22Rv1 (cell line): ENCODE results near the gene NDUFB11.
A peak's percentile ranks its signal among the peaks of the same experiment; 100 is the strongest.

Experiments used
- H3K27ac ChIP-seq: fragments of 450-650 bp; 2 replicates; pipeline ENCODE4 v1.5.1; 2017
- CTCF ChIP-seq: fragments of 450-650 bp; IDR thresholded peaks from 2 replicates; pipeline ENCODE4 v1.5.1; 2017; ENCODE audit warnings: mild to moderate bottlenecking
- ZFX ChIP-seq: fragments of 450-650 bp; IDR thresholded peaks from 2 replicates; pipeline ENCODE4 v1.6.1; 2017; ENCODE audit warnings: antibody characterized with exemption, borderline replicate concordance

NDUFB11 gene

GRCh38 chrX:47158131-47158530 is 13.6 kb upstream of the NDUFB11 start:
- H3K27ac ChIP-seq = no peak overlapping the region
- no peak for TF ChIP-seq CTCF
- no peak for TF ChIP-seq ZFX

DNA sequence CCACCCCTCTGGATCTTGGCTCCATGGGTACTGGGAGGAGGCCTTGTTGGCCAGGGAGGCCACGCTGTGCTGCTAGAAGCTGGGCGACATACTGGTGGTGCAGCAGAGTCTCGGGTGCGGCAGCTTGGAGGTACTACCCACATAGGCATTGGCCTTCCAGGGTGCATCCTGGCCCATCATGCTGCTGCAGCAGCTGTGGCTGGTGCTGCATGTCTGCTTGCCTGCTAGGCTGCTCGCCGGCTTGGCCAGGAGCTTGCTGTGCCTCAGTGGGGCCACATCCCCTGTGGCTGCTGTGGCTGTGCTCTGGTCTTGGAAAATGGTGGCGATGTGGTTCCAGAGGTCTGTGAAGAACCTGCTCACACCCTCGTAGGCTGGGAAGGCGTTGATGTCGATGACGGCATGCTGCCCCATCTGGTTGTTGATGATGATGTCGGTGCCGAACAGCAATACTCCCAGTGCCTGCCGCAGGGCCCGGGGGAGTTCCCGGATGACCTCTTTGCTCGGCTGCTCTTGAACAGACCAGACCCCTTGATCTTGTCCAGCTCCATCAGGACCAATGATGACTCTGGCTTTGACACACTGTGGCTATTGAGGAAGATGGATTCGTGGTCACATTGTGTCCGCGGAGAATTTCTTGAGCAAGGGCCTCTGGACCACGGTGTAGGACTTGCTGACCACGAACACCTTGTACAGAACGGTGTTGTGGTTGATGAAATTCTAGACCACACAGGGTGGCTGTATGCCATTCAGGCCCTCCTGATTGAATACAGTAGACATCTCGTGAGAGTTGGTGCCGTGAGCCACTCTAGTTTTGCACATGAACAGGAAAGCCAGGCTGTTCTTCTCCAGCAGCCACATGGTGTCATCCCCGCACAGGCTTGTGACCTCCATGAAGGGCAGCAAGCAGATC is 12.4 kb upstream of the NDUFB11 start:
- TF ChIP-seq ZFX (no peak), CTCF (no peak)
- no peak overlapping the region for H3K27ac ChIP-seq

- H3K27ac ChIP-seq = peak overlapping the region; percentile 57
- TF ChIP-seq CTCF (no peak), ZFX (no peak)
Measured at GRCh38 chrX:47151435-47151834, 6.9 kb upstream of the NDUFB11 start.

GRCh38 chrX:47148946-47149345 is 4.4 kb upstream of the NDUFB11 start:
- TF ChIP-seq ZFX = no peak
- TF ChIP-seq CTCF = no peak
- H3K27ac ChIP-seq = no peak overlapping the region

DNA sequence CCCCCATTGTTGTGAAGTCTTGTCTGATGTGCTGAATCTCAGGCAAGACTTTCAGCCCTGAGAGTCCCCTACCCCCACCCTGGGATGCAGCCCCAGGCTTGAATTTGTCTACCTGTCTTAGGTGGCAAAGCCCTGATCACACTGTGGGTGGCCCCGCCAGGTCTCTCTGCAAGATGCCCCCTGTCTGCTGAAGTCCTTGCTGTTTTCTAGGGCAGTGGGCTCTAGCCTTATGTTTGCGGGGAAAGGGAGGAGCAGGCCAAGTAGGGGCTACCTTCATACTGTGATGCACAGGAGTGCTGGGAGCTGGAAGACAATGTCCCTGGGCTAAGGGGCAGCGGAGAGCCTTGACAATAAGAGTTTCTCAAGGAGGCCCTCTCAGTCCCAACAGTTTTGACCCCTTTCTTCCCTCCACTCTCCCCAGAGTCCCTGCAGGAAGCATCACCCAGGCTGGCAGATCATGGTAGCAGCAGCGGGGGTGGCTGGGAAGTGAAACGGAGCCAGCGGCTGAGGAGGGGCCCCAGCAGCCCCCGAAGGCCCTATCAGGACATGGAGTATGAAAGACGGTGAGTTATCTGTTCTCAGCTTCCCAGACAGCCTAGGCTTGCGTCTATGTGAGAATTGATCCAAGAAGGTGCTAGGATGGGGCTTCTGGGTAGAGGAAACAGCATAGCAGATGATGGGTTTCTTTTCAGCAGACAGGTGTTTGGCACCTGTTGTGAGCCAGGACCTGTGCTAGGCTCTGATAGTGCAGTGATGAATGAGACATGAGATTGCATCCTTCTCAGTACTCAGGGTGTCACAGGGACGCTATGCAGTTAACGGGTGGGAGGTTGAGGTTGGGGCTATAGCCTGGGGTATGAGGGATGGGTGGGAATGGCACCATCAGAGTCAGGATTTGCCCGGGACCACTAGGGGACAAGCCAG is 2.7 kb upstream of the NDUFB11 start:
- no peak for TF ChIP-seq CTCF
- TF ChIP-seq ZFX = no peak
- no peak overlapping the region for H3K27ac ChIP-seq

DNA sequence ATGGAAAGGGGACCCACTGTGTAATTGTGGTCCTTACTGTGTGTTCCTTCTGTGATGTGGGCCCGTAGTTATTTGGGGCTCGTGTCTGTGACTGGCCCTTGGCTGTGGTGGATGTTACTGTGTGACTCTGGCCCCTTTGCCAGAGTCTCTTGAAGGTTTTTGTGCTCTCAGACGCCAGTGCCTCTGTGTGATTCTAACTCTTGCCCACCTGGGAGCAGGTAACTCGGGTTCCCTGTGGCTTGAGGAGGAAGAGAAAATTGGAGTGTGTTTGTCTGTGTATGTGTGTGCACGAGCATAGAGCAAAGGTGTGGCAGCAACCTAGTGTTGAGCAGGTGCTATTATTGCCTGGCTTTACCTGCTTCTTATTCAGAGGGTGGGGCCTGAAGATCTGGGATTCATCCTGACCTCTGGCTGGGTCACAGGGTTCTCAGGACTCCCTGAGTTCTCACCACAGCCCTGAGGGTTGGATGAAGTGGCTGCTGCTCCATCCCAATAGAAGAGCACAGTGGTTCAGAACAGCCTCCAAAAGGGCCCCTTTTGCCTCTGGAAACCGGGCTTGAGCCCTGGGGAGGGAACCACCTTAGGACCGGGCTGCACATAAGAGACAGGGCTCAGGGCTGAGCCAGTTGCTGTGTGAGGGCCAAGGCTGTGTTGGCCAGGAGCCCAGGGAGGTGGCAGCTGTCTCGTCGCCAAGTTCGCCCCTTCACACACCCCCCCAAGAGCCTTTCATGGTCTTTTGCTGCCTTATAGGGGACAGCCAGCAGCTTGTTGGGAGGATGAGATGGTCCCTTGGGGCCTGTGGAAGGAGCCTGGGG is 1.8 kb upstream of the NDUFB11 start:
- TF ChIP-seq CTCF = no peak
- TF ChIP-seq ZFX = no peak
- peak overlapping the region; percentile 92 for H3K27ac ChIP-seq
